B cell (primary cell): Measurements from ENCODE around the gene MAP3K5.

Experiments used
- EZH2 ChIP-seq: IDR thresholded peaks from 2 replicates; pipeline ENCODE4 v1.6.1; 2012; ENCODE audit warnings: borderline replicate concordance, low read depth, mild to moderate bottlenecking, moderate library complexity, low read length; ENCODE audit not compliant: insufficient read depth, poor library complexity, severe bottlenecking
- TF ChIP-seq, protein P1 (sequence below): fragments of 200-600 bp; IDR thresholded peaks from one replicate; pipeline ENCODE4 v1.8.0; 2022; ENCODE audit warnings: antibody characterized with exemption, mild to moderate bottlenecking

DNA sequence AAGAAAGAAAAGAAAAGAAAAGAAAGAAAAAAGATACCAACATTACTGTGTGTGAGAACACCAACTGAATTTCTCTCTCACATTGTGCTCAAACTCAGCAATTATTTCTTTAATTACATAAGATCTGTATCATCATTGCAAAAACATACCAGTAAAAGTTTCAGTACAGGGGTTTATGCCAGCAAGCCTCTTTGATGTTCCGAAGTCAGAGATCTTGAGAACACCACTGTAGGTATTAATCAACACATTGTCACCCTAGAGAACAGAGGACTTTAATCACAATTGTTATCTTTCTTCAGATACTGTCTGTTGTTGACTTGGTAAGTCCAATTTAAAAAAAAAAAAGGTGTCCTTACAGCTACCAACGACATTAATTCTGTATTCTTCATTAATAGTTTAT, 181.1 kb downstream of the MAP3K5 start:
- no peak for TF ChIP-seq EZH2
- TF ChIP-seq, protein P1, sequence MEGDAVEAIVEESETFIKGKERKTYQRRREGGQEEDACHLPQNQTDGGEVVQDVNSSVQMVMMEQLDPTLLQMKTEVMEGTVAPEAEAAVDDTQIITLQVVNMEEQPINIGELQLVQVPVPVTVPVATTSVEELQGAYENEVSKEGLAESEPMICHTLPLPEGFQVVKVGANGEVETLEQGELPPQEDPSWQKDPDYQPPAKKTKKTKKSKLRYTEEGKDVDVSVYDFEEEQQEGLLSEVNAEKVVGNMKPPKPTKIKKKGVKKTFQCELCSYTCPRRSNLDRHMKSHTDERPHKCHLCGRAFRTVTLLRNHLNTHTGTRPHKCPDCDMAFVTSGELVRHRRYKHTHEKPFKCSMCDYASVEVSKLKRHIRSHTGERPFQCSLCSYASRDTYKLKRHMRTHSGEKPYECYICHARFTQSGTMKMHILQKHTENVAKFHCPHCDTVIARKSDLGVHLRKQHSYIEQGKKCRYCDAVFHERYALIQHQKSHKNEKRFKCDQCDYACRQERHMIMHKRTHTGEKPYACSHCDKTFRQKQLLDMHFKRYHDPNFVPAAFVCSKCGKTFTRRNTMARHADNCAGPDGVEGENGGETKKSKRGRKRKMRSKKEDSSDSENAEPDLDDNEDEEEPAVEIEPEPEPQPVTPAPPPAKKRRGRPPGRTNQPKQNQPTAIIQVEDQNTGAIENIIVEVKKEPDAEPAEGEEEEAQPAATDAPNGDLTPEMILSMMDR: no peak
